GM15510 (cell line): ENCODE measurements around the gene GASK1A.

ENCODE experiments used
- POLR2A ChIP-seq: IDR thresholded peaks from 3 replicates; pipeline ENCODE4 v1.6.1; 2011; ENCODE audit warnings: borderline replicate concordance; ENCODE audit not compliant: insufficient read length; ENCODE audit errors: extremely low read depth

GASK1A gene

DNA sequence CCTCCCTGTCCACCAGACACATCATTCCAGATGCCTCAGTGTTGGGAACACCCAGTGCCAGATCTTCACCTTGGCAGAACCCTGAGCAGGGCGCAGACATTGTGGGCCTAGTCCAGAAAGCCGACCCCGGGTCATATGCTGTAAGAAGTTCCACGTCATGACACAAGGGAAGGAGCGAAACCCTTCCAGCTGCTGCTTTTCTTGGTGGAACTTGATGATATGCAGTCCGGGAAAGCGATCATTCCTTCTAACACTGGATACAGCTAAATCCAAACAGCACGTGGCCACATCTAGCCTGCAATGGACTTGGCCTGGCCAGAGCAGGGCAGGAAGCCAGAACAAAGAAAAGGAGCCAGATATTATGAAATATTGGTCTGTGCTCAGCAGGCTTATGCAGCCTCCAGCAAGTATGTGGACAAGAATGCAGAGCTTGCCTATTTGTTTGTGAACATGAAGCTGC lies 22.0 kb downstream of the GASK1A start:
- no peak for TF ChIP-seq POLR2A

DNA sequence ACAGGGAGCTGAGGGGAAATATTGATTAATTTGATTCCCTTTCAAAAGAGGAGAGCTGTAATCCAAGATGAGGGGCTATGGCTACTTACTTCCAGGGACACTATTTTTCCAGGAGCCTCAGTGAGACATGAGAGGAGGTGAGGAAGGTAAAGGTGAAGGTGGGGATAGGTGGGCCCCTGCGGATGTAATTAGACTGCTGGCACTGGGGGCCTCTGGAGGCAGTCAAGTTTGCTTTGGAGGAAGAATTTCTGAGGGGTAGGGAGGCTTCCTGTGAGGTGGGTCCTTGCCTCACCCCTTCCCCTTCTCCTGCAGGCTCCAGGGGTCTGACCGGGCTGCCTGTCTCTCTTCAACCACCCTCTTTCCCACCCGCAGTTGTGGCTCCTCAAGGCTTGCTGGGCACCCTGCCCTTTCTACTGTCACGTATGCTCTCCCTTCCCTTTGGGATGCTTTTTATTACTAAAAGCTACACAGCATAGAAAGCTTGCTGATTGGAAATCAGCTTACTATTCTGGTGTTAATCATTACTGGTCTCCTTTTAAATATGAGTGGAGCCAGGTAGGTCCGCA lies 22.5 kb downstream of the GASK1A start:
- TF ChIP-seq POLR2A = no peak

DNA sequence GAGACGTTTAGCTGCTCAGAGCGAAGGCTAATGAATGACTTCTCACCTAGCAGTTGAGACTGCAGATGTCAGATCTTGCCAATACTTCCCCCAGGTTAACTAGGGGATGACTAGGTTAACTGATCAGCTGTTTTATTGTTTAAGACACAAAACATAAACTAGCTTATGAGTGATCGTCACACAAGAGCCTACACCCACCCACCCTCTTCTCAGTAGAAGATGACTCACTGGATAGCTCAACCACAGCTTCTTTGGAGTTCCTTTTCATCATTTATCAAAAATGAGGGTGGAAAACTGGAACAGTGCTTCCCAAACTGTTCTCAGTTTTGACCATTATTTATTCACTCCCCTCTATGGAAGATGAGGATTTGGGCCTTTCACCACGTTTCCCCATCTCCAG lies 25.2 kb downstream of the GASK1A start:
- no peak for TF ChIP-seq POLR2A

DNA sequence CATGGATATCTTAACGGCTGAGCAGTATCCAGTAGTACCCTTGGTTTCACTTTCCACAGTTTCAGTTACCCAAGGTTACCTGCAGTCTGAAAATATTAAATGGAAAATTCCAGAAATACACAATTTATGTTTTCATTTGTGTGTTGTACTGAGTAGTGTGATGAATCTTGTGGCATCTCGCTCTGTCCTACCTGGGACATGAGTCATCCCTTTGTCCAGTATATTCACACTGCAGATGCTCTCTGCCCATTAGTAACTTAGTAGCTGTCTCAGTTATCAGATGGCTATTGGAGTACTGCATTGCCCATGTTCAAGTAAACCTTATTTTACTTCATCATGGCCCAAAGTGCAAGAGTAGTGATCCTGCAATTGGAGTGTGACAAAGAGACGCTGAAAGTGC lies 26.1 kb downstream of the GASK1A start:
- TF ChIP-seq POLR2A = no peak

DNA sequence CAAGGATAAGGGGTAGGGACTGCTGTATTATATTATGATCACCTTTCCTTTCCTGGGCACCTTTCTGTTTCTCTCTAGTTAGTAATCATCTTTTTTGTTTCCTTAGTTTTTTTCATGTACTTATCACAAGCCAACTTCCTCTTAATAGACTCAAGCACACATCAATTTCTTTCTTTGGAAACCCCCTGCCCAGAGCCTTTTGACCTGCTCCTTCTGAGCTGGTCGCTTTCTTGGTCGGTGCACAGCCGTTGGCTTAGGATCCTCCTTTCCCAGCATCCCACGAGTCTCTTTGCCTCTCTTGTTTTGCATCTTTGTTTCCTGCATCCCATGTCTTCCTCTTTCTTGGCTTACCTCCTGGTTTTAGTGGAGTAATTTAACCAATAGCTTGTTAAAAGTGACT lies 26.9 kb downstream of the GASK1A start:
- no peak for TF ChIP-seq POLR2A

DNA sequence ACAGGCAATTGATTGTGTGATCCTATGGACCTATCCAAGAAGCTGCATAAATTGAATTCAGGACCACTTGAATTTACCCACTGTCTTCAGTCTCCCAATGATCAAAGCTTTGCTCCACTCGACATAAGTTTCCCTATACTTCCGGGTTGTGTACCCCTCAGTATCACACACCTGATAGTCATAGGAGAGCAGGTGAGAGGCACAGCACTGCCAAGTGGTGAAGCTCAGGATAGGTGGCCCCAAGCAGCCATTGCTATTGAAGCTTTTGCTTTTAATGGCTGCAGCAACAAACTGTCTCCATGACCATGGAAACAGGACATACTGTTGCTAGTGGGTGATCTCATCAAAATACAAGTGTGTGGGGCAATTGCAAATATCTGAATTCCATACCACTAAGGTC lies 27.7 kb downstream of the GASK1A start:
- TF ChIP-seq POLR2A = no peak

DNA sequence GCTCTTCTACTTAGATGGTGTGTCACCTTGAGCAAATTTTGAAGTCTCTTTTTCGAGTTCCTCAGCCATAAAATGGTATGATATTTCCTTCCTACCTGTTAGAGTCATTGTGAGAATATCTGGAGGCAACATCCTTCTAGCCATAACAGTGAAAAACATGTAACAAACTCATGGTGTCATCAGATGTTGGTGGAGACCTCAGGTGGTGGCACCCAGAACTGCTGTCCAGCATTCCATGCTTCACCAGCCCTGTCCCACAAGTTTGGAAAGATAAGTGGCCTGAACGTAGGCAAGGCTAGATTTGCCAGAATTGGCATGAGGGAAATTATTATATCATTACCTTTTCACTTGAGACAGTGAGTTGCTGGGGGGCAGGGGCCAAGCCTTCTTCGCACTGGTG lies 30.4 kb downstream of the GASK1A start:
- TF ChIP-seq POLR2A = no peak

DNA sequence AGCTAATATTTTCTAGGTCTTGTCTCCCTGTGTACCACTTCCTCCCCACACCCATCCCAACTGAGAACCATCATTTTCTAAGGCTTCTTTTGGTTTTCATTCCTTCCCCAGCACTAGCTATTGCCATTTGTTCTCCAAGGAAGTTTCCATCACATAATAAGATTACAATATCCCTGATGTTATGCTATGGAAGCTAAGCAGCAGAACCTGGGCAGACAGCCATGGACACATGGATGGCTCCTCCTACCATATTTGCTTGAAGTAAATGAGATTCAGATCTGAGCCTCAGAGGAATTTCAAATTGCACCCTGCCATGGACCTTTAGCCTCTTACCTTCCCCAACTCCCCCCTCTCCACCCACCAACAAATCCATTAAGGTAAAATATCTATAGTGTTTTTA lies 31.5 kb downstream of the GASK1A start:
- no peak for TF ChIP-seq POLR2A

DNA sequence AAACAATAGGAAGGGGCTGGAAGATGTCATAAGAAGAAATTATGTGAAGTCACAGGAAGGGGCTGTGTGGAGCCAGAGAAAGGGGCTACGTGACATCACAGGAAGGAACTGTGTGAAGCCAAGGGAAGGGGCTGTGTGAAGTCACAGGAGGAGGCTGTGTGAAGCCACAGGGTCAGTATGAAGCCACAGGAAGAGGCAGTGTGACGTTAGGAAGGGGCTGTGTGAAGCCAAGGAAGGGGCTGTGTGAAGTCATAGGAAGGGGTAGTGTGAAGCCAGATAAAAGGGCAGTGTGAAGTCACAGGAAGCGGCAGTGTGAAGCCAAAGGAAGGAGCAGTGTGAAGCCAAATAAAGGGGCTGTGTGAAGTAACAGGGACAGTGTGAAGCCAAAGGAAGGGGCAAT lies 32.5 kb downstream of the GASK1A start:
- no peak for TF ChIP-seq POLR2A

DNA sequence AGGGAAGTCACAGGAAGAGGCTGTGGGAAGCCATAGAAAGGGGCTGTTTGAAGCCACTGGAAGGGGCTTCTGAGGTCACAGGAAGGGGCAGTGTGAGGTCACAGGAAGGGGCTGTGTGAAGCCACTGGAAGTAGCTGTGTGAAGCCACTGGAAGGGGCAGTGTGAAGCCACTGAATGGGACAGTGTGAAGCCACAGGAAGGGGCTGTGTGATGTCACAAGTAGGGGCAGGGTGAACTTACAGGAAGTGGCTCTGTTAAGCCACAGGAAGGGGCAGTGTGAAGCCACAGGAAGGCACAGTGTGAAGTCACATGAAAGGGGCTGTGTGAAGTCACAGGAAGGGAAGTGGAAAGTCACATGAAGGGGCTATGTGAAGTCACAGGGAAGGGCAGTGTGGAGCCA lies 33.1 kb downstream of the GASK1A start:
- no peak for TF ChIP-seq POLR2A

DNA sequence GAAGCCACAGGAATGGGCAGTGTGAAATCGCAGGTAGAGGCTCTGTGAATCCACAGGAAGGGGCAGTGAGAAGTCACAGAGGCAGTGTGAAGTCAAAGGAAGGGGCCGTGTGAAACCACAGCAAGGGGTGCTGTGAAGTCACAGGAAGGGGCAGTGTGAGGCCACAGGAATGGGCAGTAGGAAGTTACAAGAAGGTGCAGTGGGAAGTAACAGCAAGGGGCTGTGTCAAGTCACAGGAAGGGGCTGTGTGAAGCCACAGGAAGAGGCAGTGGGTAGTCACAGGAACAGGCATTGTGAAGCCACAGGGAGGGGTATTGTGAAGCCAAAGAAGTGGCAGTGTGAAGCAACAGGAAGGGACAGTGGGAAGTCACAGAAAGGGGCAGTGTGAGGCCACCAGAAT lies 34.1 kb downstream of the GASK1A start:
- no peak for TF ChIP-seq POLR2A

DNA sequence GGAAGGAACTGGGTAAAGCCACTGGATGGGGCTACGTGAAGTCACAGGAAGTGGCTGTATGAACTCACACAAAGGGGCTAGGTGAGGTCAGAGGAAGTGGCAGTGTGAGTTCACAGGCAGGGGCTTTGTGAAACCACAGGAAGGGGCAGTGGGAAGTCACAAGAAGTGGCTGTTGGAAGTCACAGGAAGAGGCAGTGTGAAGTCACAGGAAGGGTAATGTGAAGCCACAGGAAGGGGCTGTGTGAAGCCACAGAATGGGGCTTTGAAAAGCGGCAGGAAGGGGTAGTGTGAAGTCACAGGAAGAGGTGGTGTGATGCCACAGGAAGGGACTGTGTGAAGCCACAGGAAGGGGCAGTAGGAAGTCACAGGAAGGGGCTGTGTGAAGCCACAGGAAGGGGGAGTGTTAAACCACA lies 34.6 kb downstream of the GASK1A start:
- no peak for TF ChIP-seq POLR2A

DNA sequence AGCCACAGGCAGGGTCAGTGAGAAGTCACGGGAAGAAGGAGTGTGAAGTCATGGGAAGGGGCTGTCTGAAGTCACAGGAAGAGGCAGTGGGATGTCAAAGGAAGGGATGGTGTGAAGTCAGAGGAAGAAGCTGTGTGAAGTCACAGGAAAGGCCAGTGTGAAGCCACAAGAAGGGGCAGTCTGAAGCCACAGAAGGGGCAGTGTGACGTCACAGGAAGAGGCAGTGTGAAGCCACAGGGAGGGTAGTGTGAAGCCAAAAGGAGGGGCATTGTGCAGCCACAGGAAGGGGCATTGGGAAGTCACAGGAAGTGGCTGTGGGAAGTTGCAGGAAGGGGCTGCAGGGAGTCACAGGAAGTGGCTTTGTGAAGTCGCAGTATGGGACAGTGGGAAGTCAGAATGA lies 35.1 kb downstream of the GASK1A start:
- TF ChIP-seq POLR2A = no peak

DNA sequence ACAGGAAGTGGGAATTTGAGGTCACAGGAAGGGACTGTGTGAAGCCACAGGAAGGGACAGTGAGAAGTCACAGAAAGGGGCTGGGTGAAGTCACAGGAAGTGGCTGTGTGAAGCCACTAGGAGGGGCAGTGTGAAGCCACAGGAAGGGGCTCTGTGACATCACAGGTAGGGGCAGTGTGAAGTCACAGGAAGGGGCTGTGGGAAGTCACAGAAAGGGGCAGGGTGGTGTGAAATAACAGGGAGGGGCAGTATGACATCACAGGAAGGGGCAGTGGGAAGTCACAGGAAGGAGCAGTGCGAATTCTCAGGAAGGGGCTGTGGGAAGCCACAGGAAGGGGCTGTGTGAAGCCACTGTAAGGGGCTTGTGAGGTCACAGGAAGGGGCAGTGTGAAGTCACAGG lies 35.8 kb downstream of the GASK1A start:
- no peak for TF ChIP-seq POLR2A

DNA sequence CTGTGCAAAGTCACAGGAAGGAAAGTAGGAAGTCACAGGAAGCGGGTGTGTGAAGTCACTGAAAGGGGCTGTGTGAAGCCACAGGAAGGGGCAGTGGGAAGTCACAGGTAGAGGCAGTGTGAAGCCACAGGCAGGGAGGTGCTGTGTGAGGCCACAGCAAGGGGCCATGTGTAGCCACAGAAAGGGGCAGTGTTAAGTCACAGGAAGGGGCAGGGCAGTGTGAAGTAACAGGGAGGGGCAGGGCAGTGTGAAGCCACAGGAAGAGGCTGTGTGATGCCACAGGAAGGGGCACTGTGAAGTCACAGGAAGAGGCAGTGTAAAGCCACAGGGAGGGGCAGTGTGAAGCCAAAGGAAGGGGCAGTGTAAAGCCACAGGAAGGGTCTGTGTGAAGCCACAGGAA lies 36.5 kb downstream of the GASK1A start:
- TF ChIP-seq POLR2A = no peak

DNA sequence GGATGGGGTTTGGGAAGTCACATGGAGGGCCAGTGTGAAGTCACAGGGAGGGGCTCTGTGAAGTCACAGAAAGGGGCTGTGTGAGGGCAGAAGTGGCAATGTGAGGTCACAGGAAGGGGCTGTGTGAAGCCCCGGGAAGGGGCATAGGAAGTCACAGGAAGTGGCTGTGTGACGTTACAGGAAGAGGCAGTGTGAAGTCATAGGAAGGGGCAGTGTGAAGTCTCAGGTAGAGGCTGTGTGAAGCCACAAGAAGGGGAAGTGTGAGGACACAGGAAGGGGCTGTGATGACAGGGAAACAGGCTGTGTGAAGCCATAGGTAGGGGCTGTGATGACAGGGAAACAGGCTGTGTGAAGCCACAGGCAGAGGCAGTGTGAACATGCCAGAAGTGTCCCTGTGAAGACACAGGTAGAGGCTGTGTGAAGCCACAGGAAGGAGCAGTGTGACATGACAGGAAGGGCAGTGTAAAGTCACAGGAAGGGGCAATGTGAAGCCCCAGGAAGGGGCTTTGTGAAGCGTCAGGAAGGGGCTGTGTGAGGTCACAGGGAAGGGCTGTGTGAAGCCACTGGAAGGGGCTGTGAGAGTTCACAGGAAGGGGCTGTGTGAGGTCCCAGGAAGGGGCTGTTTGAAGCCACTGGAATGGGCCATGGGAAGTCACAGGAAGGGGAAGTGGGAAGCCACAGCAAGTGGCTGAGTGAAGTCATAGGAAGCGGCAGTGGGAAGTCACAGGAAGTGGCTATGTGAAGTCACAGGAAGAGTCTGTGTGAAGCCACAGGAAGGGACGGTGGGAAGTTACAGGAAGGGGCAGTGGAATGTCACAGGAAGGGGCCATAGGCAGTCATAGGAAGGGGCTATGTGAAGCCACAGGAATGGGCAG lies 37.1 kb downstream of the GASK1A start:
- TF ChIP-seq POLR2A = no peak
